Pons (tissue), 1 donor: ENCODE measurements around the gene DEK.
A peak's percentile ranks its signal among the peaks of the same experiment; 100 is the strongest.
"Not testable (repeated sequence)": the region's sequence is repeated elsewhere in the genome, so short reads cannot be mapped to it uniquely, and the experiment has no call there.

Source experiments
- DNase-seq: peaks from one replicate; pipeline ENCODE4 v3.0.0-alpha.2; 2016; ENCODE audit warnings: low spot score

DEK gene

DNA sequence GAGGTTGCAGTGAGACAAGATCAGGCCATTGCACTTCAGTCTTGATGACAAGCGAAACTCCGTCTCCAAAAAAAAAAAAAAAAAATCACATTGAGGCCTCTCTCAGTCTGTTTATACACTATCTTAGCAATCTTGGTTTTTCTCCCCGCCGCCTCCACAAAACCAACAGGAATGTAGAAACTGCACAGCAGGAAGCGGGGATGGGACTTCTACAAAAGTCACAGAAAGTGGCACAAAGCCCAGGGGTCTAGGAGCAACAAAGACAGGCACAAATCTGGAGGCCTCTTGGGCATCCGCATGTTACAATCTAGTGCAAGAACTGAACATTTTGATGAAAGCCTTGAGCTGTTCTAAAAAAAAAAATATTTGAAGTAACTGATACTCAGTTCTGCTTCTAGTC lies 60.5 kb downstream of the DEK start:
- DNase-seq, result no peak

DNA sequence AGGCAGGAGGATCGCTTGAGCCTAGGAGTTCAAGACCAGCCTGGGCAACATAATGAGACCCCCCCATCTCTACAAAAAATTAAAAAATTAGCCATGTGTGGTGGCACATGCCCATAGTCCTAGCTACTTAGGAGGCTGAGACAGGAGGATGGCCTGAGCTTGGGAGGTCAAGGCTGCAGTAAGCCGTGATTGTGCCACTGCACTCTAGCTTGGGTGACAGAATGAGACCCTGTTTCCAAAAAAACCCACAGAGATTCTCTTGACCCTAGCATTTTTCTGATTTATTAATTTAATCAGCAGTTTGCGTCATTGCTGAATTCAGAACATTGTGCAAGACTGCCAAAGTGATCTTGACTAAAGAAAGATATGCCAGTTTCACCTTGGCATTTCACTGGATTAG lies 72.3 kb downstream of the DEK start:
- DNase-seq, result no peak

DNA sequence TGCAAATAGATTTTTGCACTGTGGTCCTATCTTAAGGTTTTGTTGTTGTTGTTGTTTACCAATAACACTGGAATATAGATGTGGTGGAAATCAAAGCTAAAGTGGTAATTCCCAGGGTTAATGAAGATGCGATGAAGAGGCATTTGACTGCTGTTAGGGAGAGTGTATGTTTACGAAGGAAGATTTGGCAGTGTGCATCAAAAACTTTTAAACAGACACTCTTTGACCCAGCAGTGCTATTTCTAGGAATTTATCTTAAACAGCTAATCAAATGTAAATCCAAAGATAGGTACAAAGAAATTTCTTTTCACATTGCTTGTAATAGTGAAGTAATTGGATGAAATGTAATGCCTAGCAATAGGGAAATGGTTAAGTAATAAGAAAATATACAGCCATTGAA lies 75.1 kb downstream of the DEK start:
- no peak for DNase-seq

- DNase-seq, result no peak
Measured at GRCh38 chr6:18187701-18188100, 76.6 kb downstream of the DEK start.

DNA sequence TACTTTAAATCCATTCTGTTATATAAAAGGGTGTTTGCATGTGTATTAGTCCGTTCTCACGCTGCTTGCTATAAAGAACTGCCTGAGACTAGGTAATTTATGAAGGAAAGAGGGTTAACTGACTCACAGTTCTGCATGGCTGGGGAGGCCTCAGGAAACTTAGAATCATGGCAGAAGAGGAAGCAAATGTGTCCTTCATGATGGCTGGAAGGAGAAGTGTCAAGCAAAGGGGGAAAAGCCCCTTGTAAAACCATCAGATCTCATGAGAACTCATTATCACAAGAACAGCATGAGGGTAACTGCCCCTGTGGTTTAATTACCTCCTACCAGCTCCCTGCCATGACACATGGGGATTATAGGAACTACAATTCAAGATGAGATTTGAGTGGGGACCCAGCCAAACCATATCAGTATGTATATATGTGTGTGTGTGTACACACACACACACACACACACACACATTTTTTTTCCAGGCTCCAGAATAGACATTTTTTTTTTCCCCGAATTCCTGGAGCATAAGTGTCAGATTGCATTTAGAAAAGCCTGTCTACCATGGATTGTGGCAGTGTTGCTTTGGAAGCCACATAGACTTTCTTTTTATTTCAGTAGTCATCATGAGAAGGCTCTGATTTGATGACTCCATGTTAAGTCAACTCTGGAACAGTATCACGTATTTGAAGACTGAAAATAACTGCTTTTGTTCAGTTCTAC lies 77.6 kb downstream of the DEK start:
- DNase-seq, result no peak

DNA sequence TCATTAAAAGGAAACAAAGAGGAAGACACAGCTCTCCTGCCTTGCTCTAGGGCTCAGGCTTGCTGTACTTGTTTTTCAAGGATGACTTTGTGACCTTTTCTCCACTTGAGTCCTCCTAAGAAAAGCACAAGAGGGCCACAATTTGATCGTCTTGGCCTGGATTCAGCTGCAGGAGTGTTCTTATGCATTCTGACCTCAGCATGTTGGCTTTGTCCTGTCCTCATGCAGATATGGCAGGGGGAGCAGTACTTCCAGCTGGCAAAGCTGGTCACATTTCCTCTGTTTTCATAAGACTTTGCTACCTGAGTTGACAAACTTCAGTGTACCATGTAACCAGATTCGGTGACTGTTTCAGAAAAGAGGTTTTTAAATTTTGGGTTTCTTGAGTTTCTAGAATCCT lies 78.3 kb downstream of the DEK start:
- no peak for DNase-seq

- DNase-seq, result no peak
Measured at GRCh38 chr6:18185624-18186023, 78.7 kb downstream of the DEK start.

DNA sequence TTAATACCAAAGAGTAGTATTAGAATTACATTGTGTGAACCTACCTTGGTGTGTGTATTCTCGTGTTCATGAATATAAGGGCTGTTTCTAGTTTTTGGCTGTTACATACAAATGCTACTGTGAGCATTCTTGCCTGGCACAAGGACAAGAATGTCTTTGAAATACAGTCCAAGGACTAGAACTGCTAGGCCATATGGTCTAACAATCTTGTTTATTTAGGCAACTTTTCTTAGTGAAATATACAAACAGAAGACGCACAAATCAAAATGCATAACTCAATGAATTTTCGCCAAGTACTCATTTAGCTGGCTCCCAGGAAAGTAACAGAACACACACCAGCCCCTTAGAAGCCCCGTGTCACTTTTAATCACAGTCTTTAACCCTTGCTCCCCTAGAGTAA lies 80.6 kb downstream of the DEK start:
- no peak for DNase-seq

GRCh38 chr6:18182568-18182967 lies 81.8 kb downstream of the DEK start:
- no peak for DNase-seq

DNA sequence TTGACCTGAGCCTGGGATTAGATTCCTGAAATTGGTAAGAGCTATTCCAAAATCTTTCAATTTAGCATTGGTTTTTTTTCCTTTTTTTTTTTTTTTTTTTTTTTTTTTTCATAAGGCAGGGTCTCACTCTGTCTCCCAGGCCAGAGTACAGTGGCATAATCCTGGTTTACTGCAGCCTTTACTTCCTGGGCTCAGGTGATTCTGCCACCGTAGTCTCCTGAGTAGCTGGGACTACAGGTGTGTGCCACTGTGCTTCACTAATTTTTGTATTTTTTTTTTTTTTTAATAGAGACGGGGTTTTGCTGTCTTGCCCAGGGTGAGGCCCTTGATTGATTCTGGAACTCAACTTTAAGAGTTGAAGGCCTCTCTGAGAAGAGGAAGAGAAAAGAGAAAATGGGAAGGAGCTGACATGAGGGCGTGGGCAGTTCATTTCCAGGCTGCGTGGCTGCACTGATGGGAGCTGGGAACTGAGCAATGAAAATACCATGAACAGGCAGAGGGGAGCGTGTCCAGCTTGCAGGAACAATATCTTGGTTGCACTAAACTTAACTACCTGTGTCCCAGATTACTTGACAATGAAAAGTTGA lies 84.5 kb downstream of the DEK start:
- peak; percentile 65 for DNase-seq

DNA sequence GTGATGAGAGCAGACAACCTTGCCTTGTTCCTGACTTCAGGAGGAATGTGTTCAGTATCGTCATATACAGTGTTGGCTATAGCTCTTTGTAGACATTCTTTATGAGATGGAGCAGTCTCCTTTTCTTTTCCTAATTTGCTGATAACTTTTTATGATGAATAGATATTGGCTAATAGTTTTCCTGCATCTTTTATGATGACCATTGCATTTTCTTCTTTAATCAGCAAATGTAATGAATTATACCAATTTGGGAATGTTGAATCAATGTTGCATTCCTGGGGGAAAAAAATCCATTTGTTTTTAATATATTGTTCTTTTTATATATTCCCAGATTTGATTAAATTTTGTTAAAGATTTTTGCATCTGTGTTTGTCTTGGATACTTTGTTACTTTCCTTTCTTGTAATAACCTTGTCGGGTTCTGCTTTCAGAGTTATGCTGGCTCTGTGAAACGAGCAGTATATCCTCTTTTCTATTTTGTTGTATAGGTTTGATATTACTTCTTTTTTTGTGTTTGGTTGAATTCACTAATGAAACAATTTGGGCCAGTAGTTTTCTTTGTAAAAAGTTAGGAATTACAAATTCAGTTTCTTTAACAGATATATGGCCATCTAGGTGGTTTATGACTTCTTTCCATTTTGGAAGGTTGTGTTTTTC lies 85.2 kb downstream of the DEK start:
- DNase-seq, result no peak

- DNase-seq, result no peak
Measured at GRCh38 chr6:18177286-18177965, 86.9 kb downstream of the DEK start.

GRCh38 chr6:18176198-18176597 lies 88.1 kb downstream of the DEK start:
- DNase-seq, result not testable (repeated sequence)
